HG03558 (cell line): Measurements from ENCODE around the gene NUDT9.
"Not testable (repeated sequence)": the region's sequence is repeated elsewhere in the genome, so short reads cannot be mapped to it uniquely, and the experiment has no call there.

Source experiments
- ATAC-seq: cut with Tn5 transposase; IDR thresholded peaks from one replicate; pipeline ENCODE4 v1.9.1; 2021; ENCODE audit warnings: moderate number of reproducible peaks; ENCODE audit not compliant: unreplicated experiment; ENCODE audit errors: extremely low read depth

NUDT9 gene

DNA sequence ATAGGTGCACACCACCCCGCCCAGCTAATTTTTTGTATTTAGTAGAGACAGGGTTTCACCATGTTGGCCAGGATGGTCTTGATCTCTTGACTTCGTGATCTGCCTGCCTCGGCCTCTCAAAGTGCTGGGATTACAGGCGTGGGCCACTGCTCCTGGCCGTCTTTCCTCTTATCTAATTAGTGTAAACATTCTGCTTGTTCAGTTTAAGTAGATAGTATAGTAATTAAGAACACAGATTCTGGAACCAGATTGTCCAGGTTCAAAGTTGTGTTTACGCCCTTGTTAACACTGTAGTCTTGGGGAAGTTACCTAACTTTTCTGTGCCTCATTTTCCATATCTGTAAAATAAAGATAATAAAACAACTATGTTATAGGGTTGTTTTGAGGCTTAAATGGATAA is 24.0 kb downstream of the NUDT9 start:
- ATAC-seq = not testable (repeated sequence)

GRCh38 chr4:87451537-87451936 is 29.2 kb downstream of the NUDT9 start:
- ATAC-seq = no peak

- ATAC-seq = no peak
These were observed 36.5 kb downstream of the NUDT9 start for GRCh38 chr4:87458913-87459312.

GRCh38 chr4:87461281-87461700 is 38.9 kb downstream of the NUDT9 start:
- ATAC-seq = no peak

GRCh38 chr4:87462102-87462501 is 39.7 kb downstream of the NUDT9 start:
- no peak for ATAC-seq

- ATAC-seq = no peak
These were observed 43.5 kb downstream of the NUDT9 start for GRCh38 chr4:87465739-87466366.

DNA sequence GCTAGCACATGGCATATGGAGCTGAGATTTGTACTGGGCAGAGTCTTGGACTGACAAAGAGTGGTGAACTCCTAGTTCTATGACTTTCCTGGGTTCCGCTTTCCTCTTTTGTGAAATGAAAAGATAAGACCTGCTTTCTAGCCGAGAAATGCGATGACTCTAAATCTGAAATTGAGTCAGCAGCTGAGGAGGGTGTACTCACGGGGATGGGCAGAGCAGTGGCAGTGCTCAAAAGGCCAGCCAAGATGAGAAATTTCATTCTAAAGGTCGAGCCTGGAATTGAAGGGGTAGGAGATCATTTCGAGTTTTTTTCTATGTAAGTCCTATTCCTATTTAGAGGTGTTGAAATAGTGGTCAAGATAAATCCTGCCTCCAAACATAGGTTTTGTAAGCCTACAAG is 47.0 kb downstream of the NUDT9 start:
- no peak for ATAC-seq

- no peak for ATAC-seq
These were observed 54.6 kb downstream of the NUDT9 start for GRCh38 chr4:87476934-87477333.

DNA sequence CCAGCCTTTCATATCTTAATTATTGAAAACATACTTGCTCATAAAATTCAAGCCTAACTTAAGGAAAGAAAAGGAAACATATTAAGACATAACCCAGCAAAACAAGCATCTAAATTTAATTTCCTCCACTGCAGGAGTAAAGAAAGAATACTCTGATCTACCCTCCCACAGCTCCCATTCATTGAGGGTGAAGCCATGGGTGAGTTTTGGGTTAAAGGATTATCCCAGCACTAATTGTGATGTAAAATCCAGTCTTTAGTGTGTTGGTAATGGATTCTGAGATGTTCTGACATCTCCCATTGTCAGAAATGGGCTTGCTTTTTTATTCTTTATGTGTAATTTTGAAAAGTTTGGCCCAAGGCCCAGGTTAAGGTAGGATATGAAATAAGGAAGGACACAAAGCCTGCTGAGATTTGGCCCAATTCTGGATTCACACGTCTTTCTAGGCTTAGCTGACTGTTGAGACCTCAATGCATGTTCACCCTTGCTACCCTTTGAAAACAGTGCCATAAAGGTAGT is 56.4 kb downstream of the NUDT9 start:
- no peak for ATAC-seq

GRCh38 chr4:87481377-87481776 is 59.0 kb downstream of the NUDT9 start:
- no peak for ATAC-seq

- not testable (repeated sequence) for ATAC-seq
These were observed 60.9 kb downstream of the NUDT9 start for GRCh38 chr4:87483247-87483646.

DNA sequence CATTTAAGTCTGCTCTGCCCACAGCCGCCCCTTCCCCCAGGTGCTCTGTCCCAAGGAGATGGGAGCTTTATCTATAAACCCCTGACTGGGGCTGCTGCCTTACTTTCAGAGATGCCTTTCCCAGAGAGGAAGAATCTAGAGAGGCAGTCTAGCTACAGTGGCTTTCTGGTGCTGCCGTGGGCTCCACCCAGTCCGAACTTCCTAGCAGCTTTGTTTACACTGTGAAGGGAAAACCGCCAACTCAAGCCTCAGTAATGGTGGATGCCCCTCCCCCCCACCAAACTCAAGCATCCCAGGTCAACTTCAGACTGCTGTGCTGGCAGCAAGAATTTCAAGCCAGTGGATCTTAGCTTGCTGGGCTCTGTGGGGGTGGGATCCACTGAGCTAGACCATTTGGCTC is 66.3 kb downstream of the NUDT9 start:
- ATAC-seq = not testable (repeated sequence)

DNA sequence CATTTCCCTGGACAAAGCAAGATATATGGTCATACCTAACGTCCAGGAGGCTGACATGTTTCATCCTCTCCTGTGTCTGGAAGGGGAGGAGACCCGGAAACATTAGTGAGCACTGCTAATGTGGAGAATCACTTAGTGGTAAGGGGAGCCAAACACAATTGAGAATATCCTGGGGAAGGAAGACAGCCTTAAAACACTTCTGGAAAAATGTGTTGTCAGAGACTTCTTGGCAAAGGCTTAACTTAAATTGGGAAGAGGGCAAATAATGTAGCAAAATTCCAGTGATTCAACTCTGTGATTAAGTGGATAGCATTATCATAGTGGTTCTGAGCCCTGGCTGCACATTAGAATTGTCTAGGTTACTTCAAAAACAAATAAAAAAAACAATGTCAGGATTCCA is 67.3 kb downstream of the NUDT9 start:
- no peak for ATAC-seq

DNA sequence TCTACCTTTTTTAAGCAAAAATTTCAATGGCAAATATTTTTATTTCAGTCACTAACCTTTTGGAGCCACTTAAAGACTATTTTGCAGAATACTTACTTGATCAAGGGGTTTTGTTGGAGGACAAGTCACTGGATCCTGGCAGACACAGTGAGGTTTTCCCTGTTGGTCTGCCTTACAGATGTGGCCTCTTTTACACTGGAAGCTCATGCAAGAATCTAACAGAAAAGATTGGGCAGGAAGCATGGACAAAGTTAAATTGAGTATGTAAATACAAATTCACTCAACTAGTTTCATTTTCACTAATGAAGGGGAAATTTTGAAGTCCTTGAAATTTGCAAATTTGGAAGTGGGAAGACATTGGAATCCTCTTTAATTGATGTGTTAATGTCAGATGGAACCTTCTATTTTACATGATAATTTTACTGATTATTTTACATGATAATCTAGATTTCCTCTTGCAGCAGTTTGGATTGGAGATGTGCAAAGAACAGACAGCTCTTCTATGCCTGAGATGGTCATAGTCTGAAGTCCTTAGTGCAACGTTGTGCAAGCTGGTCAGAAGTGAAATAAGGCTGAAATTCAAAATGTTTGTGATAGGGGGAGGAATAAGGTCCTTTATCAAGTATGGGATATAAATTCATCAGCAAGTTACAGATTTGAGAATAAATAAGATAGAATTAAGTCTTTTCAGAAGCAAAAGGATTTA is 68.4 kb downstream of the NUDT9 start:
- ATAC-seq = no peak

- no peak for ATAC-seq
These were observed 69.1 kb downstream of the NUDT9 start for GRCh38 chr4:87491436-87491835.

- ATAC-seq = not testable (repeated sequence)
These were observed 69.5 kb downstream of the NUDT9 start for GRCh38 chr4:87491851-87492250.

DNA sequence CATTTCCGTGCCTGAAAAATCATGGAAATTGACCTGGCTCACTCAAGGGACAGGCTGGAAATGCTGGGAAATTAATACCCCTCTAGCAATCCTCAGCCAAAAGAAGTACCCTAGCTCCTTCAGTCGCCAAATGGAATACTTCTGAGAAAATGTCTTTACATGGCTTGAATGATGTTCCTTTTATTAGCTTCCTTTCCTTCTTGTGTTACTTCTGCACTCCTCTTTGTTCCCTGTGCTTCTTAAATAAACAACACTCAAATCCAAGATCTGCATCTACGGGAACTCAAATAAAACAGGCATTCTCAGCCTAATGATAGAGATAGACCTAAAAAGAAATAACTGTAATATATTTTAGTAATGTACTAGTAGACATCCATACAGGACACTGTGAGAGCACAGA is 70.7 kb downstream of the NUDT9 start:
- ATAC-seq = no peak

DNA sequence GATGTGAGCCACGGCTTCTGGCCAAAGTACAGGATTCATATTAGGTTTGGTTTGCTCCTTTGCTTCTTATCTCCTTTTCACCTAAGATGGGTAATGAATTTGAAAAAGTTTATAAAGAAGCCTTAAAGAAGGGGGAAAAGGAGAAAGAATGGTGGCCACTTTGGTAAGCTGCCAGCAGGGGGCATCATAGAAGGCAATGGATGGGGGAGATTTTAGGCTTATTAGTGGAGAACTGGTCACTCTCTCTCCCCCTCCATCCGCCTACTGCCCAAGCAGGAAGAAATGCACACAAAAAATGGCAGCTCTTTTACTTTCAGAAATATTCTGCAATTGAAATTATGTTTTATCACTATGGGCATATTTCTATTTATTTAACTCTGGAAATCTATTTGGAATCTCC is 74.8 kb downstream of the NUDT9 start:
- no peak for ATAC-seq

GRCh38 chr4:87497578-87497977 is 75.2 kb downstream of the NUDT9 start:
- ATAC-seq = no peak

- no peak for ATAC-seq
These were observed 76.1 kb downstream of the NUDT9 start for GRCh38 chr4:87498446-87498900.

- peak; percentile 70 for ATAC-seq
These were observed 77.2 kb downstream of the NUDT9 start for GRCh38 chr4:87499403-87500091.
